Measurements from ENCODE around the gene HAX1. TPM values are rescaled to one million over a fixed set of nuclear protein-coding genes. Genes with fewer than 3 reads are reported as not detected.

Gene HAX1
- total and polyA plus RNA-seq, 2 experiments from 2014 or later, result 169 to 172 TPM

DNA sequence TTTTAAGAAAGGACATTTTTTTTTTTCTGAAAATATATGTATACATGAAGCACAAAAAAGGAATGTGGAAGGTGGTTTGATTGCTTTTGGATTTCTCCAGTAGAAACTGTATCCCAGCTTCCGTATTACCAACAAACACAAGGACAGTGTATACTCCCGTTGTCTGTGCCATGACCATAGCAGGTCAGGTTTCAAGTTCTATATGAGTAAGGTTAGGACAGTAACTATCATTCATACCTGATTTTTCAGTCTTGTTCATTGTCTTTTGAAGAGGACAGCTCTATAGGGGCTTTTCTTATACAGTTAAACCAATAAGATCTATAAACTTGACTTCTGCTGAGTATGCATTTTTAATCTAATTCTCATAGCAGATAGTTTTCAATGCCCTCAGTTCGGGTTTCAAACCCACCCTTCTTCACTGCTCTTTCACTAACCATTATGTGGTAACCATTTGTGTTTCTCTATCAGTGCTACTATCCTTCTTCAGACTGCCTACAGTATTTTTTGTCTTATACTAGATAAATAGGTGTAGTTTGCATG, 32.1 kb upstream of the HAX1 start:
- Histone ChIP-seq H3F3A (ENCODE audit: insufficient read depth) (peaks cover 55% of the 10 kb centered on the region), H4K20me1 (ENCODE audit: insufficient read depth) (0 out of 2 replicates have a peak, but pooled peaks cover 7% of the 10 kb centered on the region), H3K4me3 (no peak overlapping the region), H3K4me2 (ENCODE audit: unreplicated experiment) (no peak overlapping the region), H3K9me3 (ENCODE audit: low read depth) (no peaks in the 10 kb centered on the region), H3K9ac (no peak overlapping the region), H2AFZ (no peak overlapping the region), H3K9me2 (ENCODE audit: insufficient read depth) (no peaks in the 10 kb centered on the region), H3K79me2 (ENCODE audit: insufficient read depth) (peaks cover 100% of the 10 kb centered on the region), H3K27me3 (replicated peaks; ENCODE audit: insufficient read depth) (no peaks in the 10 kb centered on the region), H3K27ac (no peak overlapping the region), H3K36me3 (ENCODE audit: low read depth) (peaks cover 80% of the 10 kb centered on the region), H3K4me1 (ENCODE audit: insufficient read depth) (peaks cover 3% of the 10 kb centered on the region; the same call in 1 of the 2 replicates)
- WGBS, 2 experiments (ENCODE audit: low coverage in 1 of 2, low lambda C conversion rate in 2 of 2, missing lambda C conversion rate in 2 of 2), result 77 to 80% methylated on average over 3 of the region's 3 CpGs
- TF ChIP-seq EZH2phosphoT487 (IDR thresholded peaks at IDR 0.05; ENCODE audit: insufficient read depth, low read depth), result no peak
- TF ChIP-seq EZH2 (IDR thresholded peaks at IDR 0.05; ENCODE audit: insufficient read depth, poor library complexity, severe bottlenecking), result no peak
- in situ Hi-C loops (cut with MboI), result no loop called here
- no peak for DNase-seq

DNA sequence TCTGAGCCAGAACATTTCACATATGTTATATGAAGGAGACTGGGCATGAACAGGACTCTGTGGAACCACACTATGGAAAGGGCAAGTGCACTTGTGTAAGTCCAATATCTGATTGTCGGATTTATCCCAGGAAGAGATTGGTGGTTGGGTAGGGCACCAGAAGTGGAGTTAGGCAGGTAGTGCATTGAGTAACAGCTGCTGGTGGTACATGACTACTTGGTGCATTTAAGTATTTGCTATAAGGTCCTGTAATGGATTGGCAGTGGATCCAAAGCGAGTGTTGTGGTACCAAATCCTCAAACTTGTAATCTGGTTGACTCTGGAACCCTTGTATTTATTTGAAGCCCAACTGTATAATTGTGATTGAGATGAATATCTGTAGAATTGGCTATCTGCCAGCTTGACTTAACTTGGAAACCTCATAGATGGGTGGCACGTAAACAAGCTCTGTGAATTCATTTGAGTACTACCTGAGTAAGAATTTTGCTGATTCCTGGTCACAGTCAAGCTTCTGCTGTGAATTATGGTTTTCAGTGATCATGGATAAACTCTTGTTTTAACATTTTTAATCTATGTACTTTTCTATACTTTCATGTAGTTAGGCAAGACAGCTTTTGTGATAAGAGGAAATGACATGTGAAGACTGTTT, 30.6 kb upstream of the HAX1 start:
- H2AFZ ChIP-seq, result no peak overlapping the region
- peaks cover 57% of the 10 kb centered on the region for H3F3A ChIP-seq (ENCODE audit: insufficient read depth)
- H3K4me1 ChIP-seq (ENCODE audit: insufficient read depth), result peaks cover 3% of the 10 kb centered on the region; the same call in 1 of the 2 replicates
- in situ Hi-C loops (cut with MboI), result no loop called here
- WGBS, 2 experiments (ENCODE audit: low coverage in 1 of 2, low lambda C conversion rate in 2 of 2, missing lambda C conversion rate in 2 of 2), result 95 to 100% methylated on average over 3 of the region's 3 CpGs
- H3K9ac ChIP-seq, result no peak overlapping the region
- H4K20me1 ChIP-seq (ENCODE audit: insufficient read depth), result 0 out of 2 replicates have a peak, but pooled peaks cover 7% of the 10 kb centered on the region
- peak overlapping the region; percentile 35; the same call in 1 of the 2 replicates for H3K27ac ChIP-seq
- H3K36me3 ChIP-seq (ENCODE audit: low read depth), result peaks cover 79% of the 10 kb centered on the region
- H3K4me3 ChIP-seq, result no peak overlapping the region
- H3K9me3 ChIP-seq (ENCODE audit: low read depth), result no peaks in the 10 kb centered on the region
- no peaks in the 10 kb centered on the region for H3K9me2 ChIP-seq (ENCODE audit: insufficient read depth)
- peaks cover 100% of the 10 kb centered on the region for H3K79me2 ChIP-seq (ENCODE audit: insufficient read depth)
- no peak for DNase-seq
- no peaks in the 10 kb centered on the region for H3K27me3 ChIP-seq (replicated peaks; ENCODE audit: insufficient read depth)
- TF ChIP-seq EZH2phosphoT487 (IDR thresholded peaks at IDR 0.05; ENCODE audit: insufficient read depth, low read depth) (no peak), EZH2 (IDR thresholded peaks at IDR 0.05; ENCODE audit: insufficient read depth, poor library complexity, severe bottlenecking) (no peak)
- no peak overlapping the region for H3K4me2 ChIP-seq (ENCODE audit: unreplicated experiment)

DNA sequence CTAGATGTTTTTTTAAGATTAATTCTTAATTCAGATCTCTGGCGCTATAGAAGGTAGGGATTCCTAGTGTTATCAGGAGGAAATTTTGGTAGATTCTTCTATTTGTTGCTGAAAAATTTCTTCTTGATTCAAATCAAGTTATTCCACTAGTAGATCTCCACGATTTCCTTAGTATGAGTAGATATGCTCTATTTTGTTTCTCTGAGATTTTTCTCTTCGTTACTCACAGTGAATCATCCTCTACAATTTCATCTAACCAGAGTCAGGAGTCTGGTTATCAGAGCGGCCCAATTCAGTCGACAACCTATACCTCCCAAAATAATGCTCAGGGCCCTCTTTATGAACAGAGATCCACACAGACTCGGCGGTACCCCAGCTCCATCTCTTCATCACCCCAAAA, 18.8 kb upstream of the HAX1 start:
- in situ Hi-C loops (cut with MboI), result no loop called here
- H3K4me2 ChIP-seq (ENCODE audit: unreplicated experiment), result no peak overlapping the region
- no peak overlapping the region for H3K9ac ChIP-seq
- no peak overlapping the region for H3K4me3 ChIP-seq
- peaks cover 31% of the 10 kb centered on the region for H3F3A ChIP-seq (ENCODE audit: insufficient read depth)
- WGBS, 2 experiments (ENCODE audit: low coverage in 1 of 2, low lambda C conversion rate in 2 of 2, missing lambda C conversion rate in 2 of 2), result 85% methylated on average over 7 of the region's 7 CpGs
- H3K27me3 ChIP-seq (replicated peaks; ENCODE audit: insufficient read depth), result no peaks in the 10 kb centered on the region
- H4K20me1 ChIP-seq (ENCODE audit: insufficient read depth), result no peaks in the 10 kb centered on the region
- TF ChIP-seq EZH2 (IDR thresholded peaks at IDR 0.05; ENCODE audit: insufficient read depth, poor library complexity, severe bottlenecking), result no peak
- H3K36me3 ChIP-seq (ENCODE audit: low read depth), result peaks cover 95% of the 10 kb centered on the region
- no peaks in the 10 kb centered on the region for H3K9me3 ChIP-seq (ENCODE audit: low read depth)
- H3K9me2 ChIP-seq (ENCODE audit: insufficient read depth), result no peaks in the 10 kb centered on the region
- DNase-seq, result peak; percentile 43
- H3K4me1 ChIP-seq (ENCODE audit: insufficient read depth), result no peaks in the 10 kb centered on the region
- no peak overlapping the region for H2AFZ ChIP-seq
- 0 out of 2 replicates have a peak overlapping the region, but pooled peaks have one; percentile 24 for H3K27ac ChIP-seq
- peaks cover 70% of the 10 kb centered on the region for H3K79me2 ChIP-seq (ENCODE audit: insufficient read depth)

DNA sequence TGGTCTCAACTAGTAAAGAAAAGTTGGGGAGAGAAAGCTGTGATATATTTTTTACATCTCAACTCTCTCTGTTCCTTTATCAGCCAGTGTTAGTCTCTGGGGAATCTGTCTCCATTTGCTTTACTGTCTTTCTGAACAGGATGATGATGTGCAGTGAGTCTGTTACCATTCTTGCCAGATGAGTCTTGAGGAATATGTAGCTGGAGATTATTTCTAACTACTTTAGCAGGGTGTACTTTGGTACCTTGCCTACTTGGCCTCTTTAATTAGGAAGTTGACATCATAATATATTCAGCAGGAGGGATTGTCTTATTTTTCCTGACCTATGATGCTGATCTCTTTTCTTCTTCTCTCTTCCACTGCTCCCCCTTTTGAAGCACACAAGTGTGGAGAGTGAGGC, 15.7 kb upstream of the HAX1 start:
- Histone ChIP-seq H3K79me2 (ENCODE audit: insufficient read depth) (peaks cover 67% of the 10 kb centered on the region), H3K9me2 (ENCODE audit: insufficient read depth) (no peaks in the 10 kb centered on the region), H3K4me3 (no peak overlapping the region), H3F3A (ENCODE audit: insufficient read depth) (peaks cover 31% of the 10 kb centered on the region), H3K4me1 (ENCODE audit: insufficient read depth) (no peaks in the 10 kb centered on the region), H3K4me2 (ENCODE audit: unreplicated experiment) (no peak overlapping the region), H3K27me3 (replicated peaks; ENCODE audit: insufficient read depth) (no peaks in the 10 kb centered on the region), H4K20me1 (ENCODE audit: insufficient read depth) (no peaks in the 10 kb centered on the region), H2AFZ (no peak overlapping the region), H3K36me3 (ENCODE audit: low read depth) (peaks cover 95% of the 10 kb centered on the region), H3K9ac (no peak overlapping the region), H3K9me3 (ENCODE audit: low read depth) (no peaks in the 10 kb centered on the region), H3K27ac (peak overlapping the region; percentile 19)
- TF ChIP-seq EZH2phosphoT487 (IDR thresholded peaks at IDR 0.05; ENCODE audit: insufficient read depth, low read depth) (no peak), EZH2 (IDR thresholded peaks at IDR 0.05; ENCODE audit: insufficient read depth, poor library complexity, severe bottlenecking) (no peak)
- peak; percentile 67 for DNase-seq
- in situ Hi-C loops (cut with MboI), result no loop called here
